CD4-positive, alpha-beta memory T cell (primary cell): ENCODE data around the gene TBCA. TPM values are rescaled to one million over a fixed set of nuclear protein-coding genes. Genes with fewer than 3 reads are reported as not detected.

Source experiments
- CTCF ChIA-PET: fragments of 350-600 bp; sonication (Branson Sonifier 250); formaldehyde crosslinking; loops from one replicate; lab custom pipeline; 2021; ENCODE audit warnings: inconsistent platforms; ENCODE audit not compliant: partially characterized antibody; lab: Charles Lee
- POLR2A ChIA-PET: fragments of 350-600 bp; sonication (Branson Sonifier 250); formaldehyde crosslinking; loops from one replicate; lab custom pipeline; 2021; ENCODE audit not compliant: partially characterized antibody; lab: Charles Lee
- DNase-seq, 5 donors: peaks; one replicate each; pipeline versions ENCODE4 v3.0.0 to v3.0.0-alpha.2; 2020 to 2022; ENCODE audit warnings: mixed read lengths in 1 of 5
- H3K27ac ChIP-seq: one replicate; pipeline ENCODE4 v1.7.0; 2013; ENCODE audit warnings: low read depth, low read length
- H3K27me3 ChIP-seq: 2 replicates; pipeline ENCODE4 v1.7.0; 2013; ENCODE audit warnings: mild to moderate bottlenecking, low read length, moderate library complexity; ENCODE audit not compliant: insufficient read depth
- H3K36me3 ChIP-seq: 2 replicates; pipeline ENCODE4 v1.7.0; 2013; ENCODE audit warnings: mild to moderate bottlenecking, low read length, moderate library complexity; ENCODE audit not compliant: insufficient read depth
- H3K4me1 ChIP-seq: 2 replicates; pipeline ENCODE4 v1.7.0; 2013; ENCODE audit warnings: mild to moderate bottlenecking, low read length, moderate library complexity; ENCODE audit not compliant: insufficient read depth
- H3K4me3 ChIP-seq, 2 donors: one replicate each; pipeline ENCODE4 v1.7.0; 2013; ENCODE audit warnings: low read length in 2 of 2, mild to moderate bottlenecking in 1 of 2
- H3K9me3 ChIP-seq, 2 donors: one replicate each; pipeline ENCODE4 v1.7.0; 2013; ENCODE audit warnings: low read length in 2 of 2, control low read depth in 1 of 2; ENCODE audit not compliant: control insufficient read depth in 1 of 2
- H3K27ac Mint-ChIP-seq, 7 donors: one replicate each; pipeline ENCODE4 v1.8.0; 2020 to 2021; ENCODE audit warnings: mixed read lengths in 7 of 7, mild to moderate bottlenecking in 6 of 7, inconsistent platforms in 3 of 7, moderate library complexity in 3 of 7
- H3K27me3 Mint-ChIP-seq, 2 donors: one replicate each; pipeline ENCODE4 v1.8.0; 2020 to 2021; ENCODE audit warnings: mixed read lengths in 2 of 2
- H3K36me3 Mint-ChIP-seq, 2 donors: one replicate each; pipeline ENCODE4 v1.8.0; 2020 to 2021; ENCODE audit warnings: mixed read lengths in 2 of 2, inconsistent platforms in 1 of 2, mild to moderate bottlenecking in 1 of 2
- H3K4me1 Mint-ChIP-seq, 4 donors: one replicate each; pipeline ENCODE4 v1.8.0; 2020 to 2021; ENCODE audit warnings: mixed read lengths in 4 of 4, mild to moderate bottlenecking in 1 of 4
- H3K4me3 Mint-ChIP-seq, 8 donors: one replicate each; pipeline ENCODE4 v1.8.0; 2020 to 2021; ENCODE audit warnings: mixed read lengths in 8 of 8, mild to moderate bottlenecking in 7 of 8, moderate library complexity in 6 of 8, inconsistent platforms in 3 of 8
- H3K9me3 Mint-ChIP-seq, 8 donors: one replicate each; pipeline ENCODE4 v1.8.0; 2020 to 2021; ENCODE audit warnings: mixed read lengths in 8 of 8, mild to moderate bottlenecking in 5 of 8, inconsistent platforms in 3 of 8, moderate library complexity in 1 of 8
- intact Hi-C: fragments of 100-400 bp; cut with micrococcal nuclease; formaldehyde crosslinking; loops from one replicate; pipeline ENCODE4 v1.15.1; 2023
- polyA plus RNA-seq, 2 donors: library from polyadenylated mRNA; unstranded; fragments of 300-500 nt; fragmentation: Illumina TruSeq; gene quantifications; one replicate each; pipeline ENCODE4 v1.2.3, GENCODE V29; 2021
- total RNA-seq, 2 experiments: library from RNA; stranded (reverse); gene quantifications; one replicate each; pipeline ENCODE4 v1.2.3, GENCODE V29; 2021

TBCA gene
- total and polyA plus RNA-seq, 4 experiments from 2014 or later: 80.4 to 200 (median 138) TPM

DNA sequence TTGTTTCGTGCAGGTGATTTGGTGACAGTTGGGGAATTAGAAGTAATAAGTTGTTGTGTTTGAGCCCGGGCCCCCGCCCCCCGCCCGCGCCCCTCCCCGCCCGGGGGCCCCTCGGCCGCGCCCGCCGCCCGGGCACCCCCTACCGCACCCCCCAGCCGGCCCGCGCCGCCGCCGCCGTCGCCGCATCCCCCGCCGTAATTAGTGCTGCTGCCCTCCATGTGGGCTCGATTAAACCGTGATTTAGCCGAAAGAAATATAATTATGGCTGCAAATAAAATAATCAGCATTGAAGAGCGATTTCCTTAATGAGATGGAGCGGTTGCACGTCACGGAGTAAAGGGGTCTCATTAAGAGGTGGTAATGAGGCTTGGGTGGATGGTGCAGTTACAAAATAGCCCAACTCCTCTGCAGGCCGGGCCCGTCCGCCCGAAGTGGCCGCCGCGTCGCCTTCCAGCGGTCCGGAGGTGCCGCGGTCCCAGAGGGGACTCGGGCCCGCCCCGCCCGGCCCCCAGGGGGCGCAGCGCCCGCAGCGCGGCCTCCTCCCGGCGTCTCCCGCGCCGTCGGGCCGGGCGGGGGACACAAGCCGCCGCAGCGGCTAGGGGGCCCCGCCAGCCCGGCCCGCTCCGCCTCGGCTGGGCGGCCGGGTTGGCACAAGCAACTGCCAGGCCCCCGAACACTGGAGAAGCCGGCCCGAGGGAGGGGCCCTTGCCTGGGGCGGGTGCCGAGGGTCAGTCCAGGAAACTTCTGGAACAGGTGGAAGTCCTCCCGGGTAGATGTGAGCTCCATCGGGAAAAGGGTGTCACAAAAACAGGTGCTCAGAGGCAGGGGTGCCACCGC lies 130.8 kb downstream of the TBCA start:
- peak overlapping the region in 3 of 7 donors; percentile 2 to 65 (median 55) for H3K27ac Mint-ChIP-seq
- ChIA-PET POLR2A (no interaction called here), CTCF (interaction anchor here (1.7 kb wide), 1 partner anchor 18 kb away, joined by 6 read pairs; no protein-coding TSS in a partner anchor)
- H3K4me1 Mint-ChIP-seq: peaks cover 13 to 41% (median 18%) of the 10 kb centered on the region in 4 donors
- H3K9me3 Mint-ChIP-seq: peaks cover 0 to 29% (median 16%) of the 10 kb centered on the region in 8 donors
- Histone ChIP-seq H3K27ac (no peak overlapping the region), H3K36me3 (no peaks in the 10 kb centered on the region), H3K9me3 (no peaks in the 10 kb centered on the region), H3K4me1 (peaks cover 9% of the 10 kb centered on the region), H3K27me3 (peaks cover 57% of the 10 kb centered on the region), H3K4me3 (no peak overlapping the region)
- peaks cover 58 to 74% of the 10 kb centered on the region in 2 donors for H3K27me3 Mint-ChIP-seq
- H3K36me3 Mint-ChIP-seq: peaks cover 3% of the 10 kb centered on the region in 2 donors
- intact Hi-C loops: loop anchor here (2.0 to 10.0 kb wide), 5 partner anchors 15 to 778 kb away; partner anchors contain the start of genes AP3B1 and TBCA
- H3K4me3 Mint-ChIP-seq: peak overlapping the region; percentile 60 to 82 (median 72)
- DNase-seq: peak in 2 of 5 donors; percentile 39 to 49

DNA sequence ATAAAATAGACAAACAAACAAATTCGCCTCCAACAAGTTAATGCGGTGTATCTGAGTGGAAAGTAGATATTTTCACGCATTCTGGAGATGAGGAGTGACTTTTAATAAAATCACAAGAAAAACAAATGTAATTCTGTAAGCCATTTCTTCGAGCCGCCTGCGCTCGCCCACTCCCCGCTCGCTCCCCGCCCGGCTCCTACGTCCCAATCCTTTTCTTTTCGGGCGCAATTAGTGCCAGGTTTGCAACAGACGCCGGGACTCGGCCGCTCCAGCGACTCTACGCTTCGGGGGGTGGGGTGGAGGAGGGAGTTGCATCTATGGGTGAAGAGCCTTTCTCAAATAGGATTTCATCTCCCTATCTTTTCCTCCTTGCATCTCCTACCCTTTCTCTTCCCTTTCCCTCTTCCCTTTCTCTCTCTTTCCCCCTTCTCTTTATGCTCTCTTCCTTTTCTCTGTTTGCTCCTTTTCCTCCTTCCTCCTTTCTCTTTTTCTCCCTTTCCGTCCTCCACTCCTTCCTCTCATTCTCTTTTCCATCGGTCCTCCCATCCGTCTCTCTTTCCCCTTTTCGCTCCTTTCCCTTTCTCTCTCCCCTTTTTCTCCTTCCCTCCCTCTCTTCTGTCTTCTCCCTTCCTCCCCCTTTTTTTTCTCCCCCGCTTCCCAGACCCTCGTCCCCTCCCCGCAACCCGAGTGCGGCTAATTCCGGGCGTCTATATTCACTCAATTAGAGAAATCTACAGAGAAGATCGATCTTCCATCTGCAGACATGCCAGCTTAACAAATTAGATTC lies 131.6 kb downstream of the TBCA start:
- peaks cover 0 to 35% (median 22%) of the 10 kb centered on the region in 8 donors for H3K9me3 Mint-ChIP-seq
- Histone ChIP-seq H3K36me3 (no peaks in the 10 kb centered on the region), H3K27me3 (peaks cover 66% of the 10 kb centered on the region), H3K4me3 (no peak overlapping the region), H3K27ac (no peak overlapping the region), H3K9me3 (no peaks in the 10 kb centered on the region), H3K4me1 (peaks cover 9% of the 10 kb centered on the region)
- intact Hi-C loops: loop anchor here (2.0 to 10.0 kb wide), 5 partner anchors 14 to 777 kb away; partner anchors contain the start of genes AP3B1 and TBCA
- H3K4me3 Mint-ChIP-seq: peak overlapping the region; percentile 31 to 76 (median 72)
- H3K4me1 Mint-ChIP-seq: peaks cover 15 to 46% (median 19%) of the 10 kb centered on the region in 4 donors
- ChIA-PET CTCF (no interaction called here), POLR2A (no interaction called here)
- peaks cover 3% of the 10 kb centered on the region in 2 donors for H3K36me3 Mint-ChIP-seq
- H3K27ac Mint-ChIP-seq: peak overlapping the region in 3 of 7 donors; percentile 22 to 69 (median 46)
- DNase-seq: no peak
- peaks cover 61 to 73% of the 10 kb centered on the region in 2 donors for H3K27me3 Mint-ChIP-seq

DNA sequence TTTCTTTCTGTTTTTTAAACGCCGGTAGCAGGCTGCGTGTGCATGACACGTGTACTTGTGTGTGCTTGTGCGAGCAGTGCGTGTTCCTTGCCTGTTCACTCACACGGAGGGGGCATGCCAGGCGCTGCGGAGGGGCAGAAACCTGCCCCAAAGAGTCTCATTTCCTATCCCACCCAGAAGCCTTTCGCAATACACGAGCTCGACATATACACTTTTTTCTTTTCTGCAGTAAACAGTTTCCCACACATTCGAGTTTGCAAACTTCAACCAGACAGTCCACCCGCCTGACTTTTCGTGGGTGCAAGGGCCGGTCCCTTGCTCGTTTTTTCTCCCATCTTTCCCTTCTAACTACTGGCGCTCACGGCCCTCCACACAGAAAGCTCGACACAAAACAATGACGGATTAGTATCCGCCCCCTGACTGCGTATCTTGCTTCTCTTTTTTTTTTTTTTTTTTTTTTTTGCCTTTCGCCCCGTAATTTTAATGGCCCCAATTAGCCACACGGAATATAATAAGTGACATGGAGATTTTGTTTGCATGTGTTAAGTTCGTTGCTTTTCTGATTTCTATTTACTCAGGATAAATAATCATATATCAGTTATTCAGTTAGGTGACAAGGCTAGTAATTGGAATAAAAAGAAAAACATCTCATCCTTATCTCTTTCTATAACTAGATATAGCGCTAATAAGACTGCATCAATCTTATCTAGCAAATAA lies 132.3 kb downstream of the TBCA start:
- DNase-seq: peak in 1 of 5 donors; percentile 15
- H3K9me3 ChIP-seq: no peaks in the 10 kb centered on the region
- peak overlapping the region; percentile 13 to 75 (median 45) for H3K4me3 Mint-ChIP-seq
- intact Hi-C loops: loop anchor here (2.0 to 10.0 kb wide), 4 partner anchors 13 to 651 kb away; partner anchors contain the start of genes AP3B1 and TBCA
- H3K27me3 ChIP-seq: peaks cover 72% of the 10 kb centered on the region
- no peaks in the 10 kb centered on the region for H3K36me3 ChIP-seq
- H3K9me3 Mint-ChIP-seq: peaks cover 0 to 40% (median 22%) of the 10 kb centered on the region in 8 donors
- peaks cover 3 to 6% of the 10 kb centered on the region in 2 donors for H3K36me3 Mint-ChIP-seq
- no peak overlapping the region for H3K4me3 ChIP-seq
- H3K4me1 Mint-ChIP-seq: peaks cover 15 to 46% (median 20%) of the 10 kb centered on the region in 4 donors
- POLR2A ChIA-PET: no interaction called here
- peaks cover 62 to 74% of the 10 kb centered on the region in 2 donors for H3K27me3 Mint-ChIP-seq
- peaks cover 9% of the 10 kb centered on the region for H3K4me1 ChIP-seq
- H3K27ac ChIP-seq: no peak overlapping the region
- CTCF ChIA-PET: no interaction called here
- H3K27ac Mint-ChIP-seq: peak overlapping the region in 4 of 7 donors; percentile 8 to 86 (median 73)

DNA sequence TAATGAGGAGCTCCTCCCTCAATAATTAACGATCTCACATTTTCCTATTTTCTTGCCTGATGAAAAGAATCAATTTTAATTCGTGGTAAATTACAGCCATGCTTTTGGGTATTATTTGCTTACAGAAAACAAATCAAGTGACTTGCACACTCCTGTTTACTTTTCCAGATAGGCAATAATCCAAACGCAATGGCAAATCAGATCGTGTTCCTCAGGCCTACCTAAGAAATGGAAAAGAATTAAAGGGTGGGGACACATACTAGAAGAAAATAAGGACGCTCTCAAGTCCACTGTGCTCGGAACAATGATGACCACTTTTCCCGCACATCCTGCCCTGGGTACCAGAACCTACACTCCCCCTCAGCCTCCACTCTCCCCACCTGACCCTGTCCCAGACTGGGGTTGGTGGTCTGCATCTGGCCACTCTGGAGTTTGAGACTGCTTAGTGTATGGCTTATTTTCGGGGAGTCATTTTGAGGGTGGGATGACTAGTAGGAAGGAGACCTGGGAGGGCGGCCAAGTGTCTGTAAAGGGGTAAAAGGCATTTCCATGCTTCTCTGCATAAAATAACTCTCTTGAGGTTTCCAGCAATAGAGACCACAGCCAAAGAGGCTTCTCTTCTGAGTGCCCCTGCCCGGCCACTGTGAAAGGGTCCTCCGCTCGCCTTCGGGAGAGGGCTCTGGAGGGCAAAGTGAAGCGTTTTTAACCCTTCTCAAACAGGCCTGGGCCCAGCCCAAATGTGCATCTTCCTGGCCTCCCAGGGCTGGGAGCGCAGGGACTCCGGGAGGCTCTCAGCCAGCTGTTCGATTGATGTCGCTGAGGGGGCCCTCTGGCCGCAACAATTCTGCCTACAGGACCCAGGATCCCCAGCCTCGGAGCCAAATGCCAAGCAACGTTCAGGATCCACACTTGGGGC lies 133.1 kb downstream of the TBCA start:
- H3K4me3 ChIP-seq: no peak overlapping the region
- H3K9me3 ChIP-seq: no peaks in the 10 kb centered on the region
- Mint-ChIP-seq H3K4me1 (peaks cover 15 to 47% (median 20%) of the 10 kb centered on the region in 4 donors), H3K9me3 (peaks cover 0 to 41% (median 23%) of the 10 kb centered on the region in 8 donors), H3K36me3 (peaks cover 3 to 6% of the 10 kb centered on the region in 2 donors), H3K27ac (peak overlapping the region in 3 of 7 donors; percentile 18 to 69 (median 61)), H3K27me3 (peaks cover 59 to 67% of the 10 kb centered on the region in 2 donors), H3K4me3 (peak overlapping the region in 4 of 8 donors; percentile 52 to 75 (median 64))
- peaks cover 80% of the 10 kb centered on the region for H3K27me3 ChIP-seq
- ChIA-PET CTCF (no interaction called here), POLR2A (interaction anchor here (2.3 kb wide), 1 partner anchor 10 kb away, joined by 5 read pairs; no protein-coding TSS in a partner anchor)
- no peak overlapping the region for H3K27ac ChIP-seq
- peaks cover 9% of the 10 kb centered on the region for H3K4me1 ChIP-seq
- no peaks in the 10 kb centered on the region for H3K36me3 ChIP-seq
- intact Hi-C loops: loop anchor here (10.0 kb wide), 2 partner anchors 132 to 652 kb away; partner anchors contain the start of genes AP3B1 and TBCA
- DNase-seq: no peak

DNA sequence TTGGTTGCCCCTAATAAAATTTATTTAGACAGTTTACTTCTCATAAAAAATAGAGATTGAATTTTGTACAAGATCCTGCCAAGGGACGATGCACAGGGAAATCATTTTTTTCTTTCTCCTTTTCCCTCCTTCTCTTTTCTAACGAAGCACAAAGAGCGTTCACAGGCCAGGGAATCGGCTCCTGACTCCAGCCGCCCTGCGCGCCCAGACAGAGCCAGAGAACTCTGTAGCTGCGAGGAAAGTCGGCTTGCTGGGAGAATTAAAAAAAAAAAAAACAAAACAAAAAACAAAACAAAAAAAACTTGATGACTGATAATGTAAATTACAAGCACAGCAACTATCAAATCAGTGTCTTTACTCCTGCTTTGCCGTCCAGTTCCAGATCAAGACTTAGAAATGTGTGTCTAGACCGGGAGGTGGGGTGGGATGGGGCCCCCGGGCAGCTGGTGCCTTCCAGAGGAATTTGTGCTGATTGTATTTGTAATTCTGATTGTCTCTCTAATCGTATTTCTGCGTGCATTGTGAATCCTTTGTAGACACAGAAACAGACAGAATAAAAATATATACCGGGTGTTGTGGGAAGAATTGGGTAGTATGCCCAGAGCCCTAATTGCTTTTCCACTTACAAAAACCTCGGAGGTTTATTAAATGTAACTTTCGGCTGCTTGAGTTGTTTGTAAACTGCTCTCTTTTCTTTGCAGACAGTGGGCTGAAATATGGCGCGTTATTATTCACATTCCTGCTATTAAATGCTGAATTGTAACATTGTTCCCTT lies 134.0 kb downstream of the TBCA start:
- Histone ChIP-seq H3K27me3 (peaks cover 88% of the 10 kb centered on the region), H3K9me3 (no peaks in the 10 kb centered on the region), H3K4me1 (peaks cover 15% of the 10 kb centered on the region), H3K4me3 (no peak overlapping the region), H3K36me3 (no peaks in the 10 kb centered on the region), H3K27ac (no peak overlapping the region)
- Mint-ChIP-seq H3K4me1 (peaks cover 17 to 55% (median 26%) of the 10 kb centered on the region in 4 donors), H3K36me3 (peaks cover 3 to 6% of the 10 kb centered on the region in 2 donors), H3K27me3 (peaks cover 64 to 67% of the 10 kb centered on the region in 2 donors), H3K9me3 (peaks cover 0 to 49% (median 31%) of the 10 kb centered on the region in 8 donors), H3K27ac (peak overlapping the region in 4 of 7 donors; percentile 29 to 69 (median 59)), H3K4me3 (peak overlapping the region in 1 of 8 donors; percentile 46)
- ChIA-PET CTCF (no interaction called here), POLR2A (interaction anchor here (2.3 kb wide), 1 partner anchor 10 kb away, joined by 5 read pairs; no protein-coding TSS in a partner anchor)
- intact Hi-C loops: loop anchor here (10.0 kb wide), 2 partner anchors 133 to 653 kb away; partner anchors contain the start of genes AP3B1 and TBCA
- DNase-seq: peak in 1 of 5 donors; percentile 15
